GM19397 (cell line): ENCODE data around the gene TPSG1.

Experiments used
- ATAC-seq: cut with Tn5 transposase; IDR thresholded peaks from one replicate; pipeline ENCODE4 v1.9.1; 2021; ENCODE audit warnings: mild to moderate bottlenecking, moderate library complexity; ENCODE audit not compliant: unreplicated experiment

The TPSG1 gene

GRCh38 chr16:1181404-1182315 lies 43.4 kb downstream of the TPSG1 start:
- no peak for ATAC-seq

GRCh38 chr16:1180549-1181403 lies 44.3 kb downstream of the TPSG1 start:
- ATAC-seq: no peak

- ATAC-seq: no peak
Measured at GRCh38 chr16:1178295-1178910, 46.7 kb downstream of the TPSG1 start.

- ATAC-seq: no peak
Measured at GRCh38 chr16:1177750-1178149, 47.3 kb downstream of the TPSG1 start.

GRCh38 chr16:1177053-1177452 lies 48.0 kb downstream of the TPSG1 start:
- ATAC-seq: no peak

GRCh38 chr16:1176280-1176897 lies 48.7 kb downstream of the TPSG1 start:
- no peak for ATAC-seq

GRCh38 chr16:1175566-1176279 lies 49.3 kb downstream of the TPSG1 start:
- no peak for ATAC-seq

- no peak for ATAC-seq
Measured at GRCh38 chr16:1174477-1175357, 50.4 kb downstream of the TPSG1 start.

- ATAC-seq: no peak
Measured at GRCh38 chr16:1173788-1174451, 51.1 kb downstream of the TPSG1 start.

GRCh38 chr16:1172651-1173050 lies 52.4 kb downstream of the TPSG1 start:
- ATAC-seq: no peak

- no peak for ATAC-seq
Measured at GRCh38 chr16:1171854-1172428, 53.1 kb downstream of the TPSG1 start.
